ENCODE measurements around the gene KAT5.

GRCh38 chr11:65742353-65742752, 30.3 kb downstream of the KAT5 start:
- TF ChIP-seq MXI1 (IDR thresholded peaks at IDR 0.05; ENCODE audit: borderline replicate concordance, low read depth, low read length) (no peak), CEBPB (IDR thresholded peaks at IDR 0.05; ENCODE audit: low read depth, low read length) (no peak), RFX5 (IDR thresholded peaks at IDR 0.05; ENCODE audit: low read depth, low read length) (no peak), BHLHE40 (IDR thresholded peaks at IDR 0.05; ENCODE audit: low read depth, low read length) (no peak)
